ENCODE results near the gene GSTM5.

DNA sequence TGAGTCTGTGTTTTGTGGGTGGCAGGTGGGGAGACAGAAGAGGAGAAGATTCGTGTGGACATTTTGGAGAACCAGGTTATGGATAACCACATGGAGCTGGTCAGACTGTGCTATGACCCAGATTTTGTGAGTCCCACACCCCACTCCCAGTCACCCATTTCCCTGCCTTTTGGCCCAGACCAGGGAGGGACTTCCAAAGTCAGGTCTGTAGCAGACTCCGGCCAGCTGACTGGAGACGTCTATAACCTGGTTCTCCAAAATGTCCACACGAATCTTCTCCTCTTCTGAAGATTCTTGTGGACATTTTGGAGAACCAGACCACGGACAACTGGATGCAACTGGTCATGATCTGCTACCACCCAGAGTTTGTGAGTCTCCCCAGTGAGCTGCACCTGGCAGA, 1.6 kb downstream of the GSTM5 start:
- TF ChIP-seq CTCF (IDR thresholded peaks at IDR 0.05) (no peak), POLR2A (IDR thresholded peaks at IDR 0.05) (no peak)

All from Peyer's patch (tissue), 4 donors.